AG04449 (cell line): Measurements from ENCODE around the gene AUNIP.

Experiments
- CTCF ChIA-PET: fragments of 350-600 bp; formaldehyde crosslinking; extraction: SDS; loops from one replicate; lab custom pipeline; 2021; ENCODE audit warnings: antibody characterized with exemption; lab: Yijun Ruan, JAX
- POLR2A ChIA-PET: fragments of 400-600, 350-600 bp; formaldehyde crosslinking; extraction: SDS; loops from one replicate; lab custom pipeline; 2020; ENCODE audit warnings: antibody characterized with exemption, inconsistent platforms; lab: Yijun Ruan, JAX
- DNase-seq: peaks from one replicate; pipeline ENCODE4 v3.0.0-alpha.2; 2010; ENCODE audit warnings: low read depth, low spot score
- H3K4me3 ChIP-seq: 2 replicates; pipeline ENCODE4 v1.5.1; 2011; ENCODE audit warnings: low read depth, mild to moderate bottlenecking, control low read depth, low read length
- CTCF ChIP-seq: IDR thresholded peaks from one replicate; pipeline ENCODE4 v1.5.1; 2011; ENCODE audit warnings: mild to moderate bottlenecking, moderate library complexity, low read length, control low read depth, inconsistent platforms; ENCODE audit not compliant: insufficient read depth; ENCODE audit errors: missing control alignments

The AUNIP gene

GRCh38 chr1:25873120-25873519 is 13.9 kb upstream of the AUNIP start:
- ChIA-PET POLR2A (no interaction called here), CTCF (no interaction called here)
- no peak for TF ChIP-seq CTCF
- no peak for DNase-seq
- no peak overlapping the region for H3K4me3 ChIP-seq

- POLR2A ChIA-PET = interaction anchor here (0.7 kb wide), 1 partner anchor 8 kb away, joined by 3 read pairs; no protein-coding TSS in a partner anchor
- TF ChIP-seq CTCF = no peak
- CTCF ChIA-PET = no interaction called here
- DNase-seq = no peak
- H3K4me3 ChIP-seq = no peak overlapping the region
Measured at GRCh38 chr1:25872713-25873112, 13.5 kb upstream of the AUNIP start.

GRCh38 chr1:25871704-25872494 is 12.6 kb upstream of the AUNIP start:
- DNase-seq = no peak
- CTCF ChIA-PET = no interaction called here
- no peak for TF ChIP-seq CTCF
- H3K4me3 ChIP-seq = no peak overlapping the region
- POLR2A ChIA-PET = interaction anchor here (0.7 kb wide), 1 partner anchor 7 kb away, joined by 3 read pairs; no protein-coding TSS in a partner anchor

DNA sequence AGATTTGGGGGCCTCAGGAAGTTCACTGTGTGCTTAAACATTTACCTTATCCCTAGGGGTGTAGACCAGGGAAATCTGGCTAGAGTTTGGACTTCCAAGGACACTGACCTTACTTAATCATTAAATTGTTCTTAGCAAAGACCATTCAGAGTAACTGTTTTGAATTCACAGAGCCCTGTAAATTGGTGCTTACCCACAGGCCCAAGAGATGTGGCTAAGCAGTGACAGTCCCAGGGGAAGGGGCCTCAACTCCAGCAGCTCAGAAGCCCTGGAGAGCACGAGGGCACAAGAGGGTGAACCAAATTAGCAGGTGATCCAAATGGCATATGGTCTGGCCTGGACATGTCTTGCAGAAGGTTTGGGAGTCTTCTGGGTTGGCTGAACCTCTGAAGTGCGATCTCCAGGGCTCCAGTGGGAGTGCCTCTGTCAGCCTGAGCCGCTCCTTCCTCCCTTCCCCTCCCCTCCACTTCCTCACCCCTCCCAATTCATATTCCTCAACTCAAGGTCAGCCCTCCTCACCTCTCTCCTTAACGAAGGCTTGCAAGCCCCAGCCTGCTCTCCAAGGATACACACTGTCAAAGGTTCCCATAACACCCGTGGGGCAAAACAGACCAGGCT is 11.9 kb upstream of the AUNIP start:
- H3K4me3 ChIP-seq = no peak overlapping the region
- no peak for TF ChIP-seq CTCF
- ChIA-PET POLR2A (no interaction called here), CTCF (no interaction called here)
- DNase-seq = no peak

DNA sequence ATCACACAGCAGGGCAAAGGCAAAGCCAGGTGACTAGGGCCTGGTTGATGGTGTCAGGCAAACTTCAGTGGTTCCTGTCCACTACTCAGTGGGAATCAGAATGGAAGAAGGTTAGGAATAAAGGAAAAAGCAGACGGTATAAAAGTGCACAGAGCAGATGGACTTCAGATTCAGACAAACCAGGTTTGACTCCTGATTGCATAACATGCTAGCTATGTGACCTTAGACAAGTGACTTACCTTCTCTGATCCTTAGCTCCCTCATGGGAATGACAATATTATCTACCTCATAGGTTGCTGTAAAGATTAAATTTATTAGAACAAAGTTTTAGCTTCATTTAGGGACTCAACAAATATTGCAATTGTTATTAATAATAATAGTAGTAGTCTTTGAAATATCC is 11.4 kb upstream of the AUNIP start:
- no peak for TF ChIP-seq CTCF
- DNase-seq = no peak
- no peak overlapping the region for H3K4me3 ChIP-seq
- ChIA-PET CTCF (interaction anchor here (1.4 kb wide), 1 partner anchor 25 kb away, joined by 7 read pairs; no protein-coding TSS in a partner anchor), POLR2A (no interaction called here)

GRCh38 chr1:25869909-25870606 is 10.8 kb upstream of the AUNIP start:
- H3K4me3 ChIP-seq = no peak overlapping the region
- ChIA-PET CTCF (interaction anchor here (1.4 kb wide), 1 partner anchor 26 kb away, joined by 7 read pairs; no protein-coding TSS in a partner anchor), POLR2A (no interaction called here)
- DNase-seq = no peak
- no peak for TF ChIP-seq CTCF
